GM19328 (cell line): ENCODE data around the gene NXPH2.

ENCODE experiments used
- ATAC-seq: cut with Tn5 transposase; IDR thresholded peaks from one replicate; pipeline ENCODE4 v1.9.1; 2021; ENCODE audit warnings: mild to moderate bottlenecking, moderate library complexity; ENCODE audit not compliant: unreplicated experiment

Gene NXPH2

GRCh38 chr2:138712212-138712979 is 67.8 kb downstream of the NXPH2 start:
- peak; percentile 75 for ATAC-seq

- ATAC-seq = peak; percentile 30
Measured at GRCh38 chr2:138711812-138712211, 68.4 kb downstream of the NXPH2 start.

GRCh38 chr2:138708682-138709241 is 71.4 kb downstream of the NXPH2 start:
- no peak for ATAC-seq

GRCh38 chr2:138707392-138708074 is 72.7 kb downstream of the NXPH2 start:
- no peak for ATAC-seq

- no peak for ATAC-seq
Measured at GRCh38 chr2:138703242-138703641, 76.9 kb downstream of the NXPH2 start.

- ATAC-seq = no peak
Measured at GRCh38 chr2:138700716-138701115, 79.5 kb downstream of the NXPH2 start.

GRCh38 chr2:138699421-138699820 is 80.8 kb downstream of the NXPH2 start:
- ATAC-seq = no peak

GRCh38 chr2:138698428-138698827 is 81.8 kb downstream of the NXPH2 start:
- no peak for ATAC-seq

GRCh38 chr2:138691667-138692066 is 88.5 kb downstream of the NXPH2 start:
- ATAC-seq = no peak

- ATAC-seq = no peak
Measured at GRCh38 chr2:138689705-138690104, 90.5 kb downstream of the NXPH2 start.

- ATAC-seq = no peak
Measured at GRCh38 chr2:138682163-138682562, 98.0 kb downstream of the NXPH2 start.

- ATAC-seq = no peak
Measured at GRCh38 chr2:138677221-138677620, 103.0 kb downstream of the NXPH2 start.

GRCh38 chr2:138676619-138677021 is 103.6 kb downstream of the NXPH2 start:
- ATAC-seq = no peak

- ATAC-seq = no peak
Measured at GRCh38 chr2:138671566-138671965, 108.6 kb downstream of the NXPH2 start.

GRCh38 chr2:138670734-138671133 is 109.5 kb downstream of the NXPH2 start:
- ATAC-seq = no peak

- no peak for ATAC-seq
Measured at GRCh38 chr2:138665937-138666336, 114.3 kb downstream of the NXPH2 start.

GRCh38 chr2:138658187-138658894 is 121.8 kb downstream of the NXPH2 start:
- no peak for ATAC-seq

GRCh38 chr2:138654146-138654545 is 126.0 kb downstream of the NXPH2 start:
- no peak for ATAC-seq

- no peak for ATAC-seq
Measured at GRCh38 chr2:138652378-138652777, 127.8 kb downstream of the NXPH2 start.

- no peak for ATAC-seq
Measured at GRCh38 chr2:138649571-138649970, 130.6 kb downstream of the NXPH2 start.

- ATAC-seq = no peak
Measured at GRCh38 chr2:138648606-138649005, 131.6 kb downstream of the NXPH2 start.
